ENCODE results near the gene PGLYRP4. TPM values are rescaled to one million over a fixed set of nuclear protein-coding genes. Genes with fewer than 3 reads are reported as not detected.
A peak's percentile ranks its signal among the peaks of the same experiment; 100 is the strongest.

The PGLYRP4 gene
- total RNA-seq, 1 experiment from 2014 or later, result not detected

DNA sequence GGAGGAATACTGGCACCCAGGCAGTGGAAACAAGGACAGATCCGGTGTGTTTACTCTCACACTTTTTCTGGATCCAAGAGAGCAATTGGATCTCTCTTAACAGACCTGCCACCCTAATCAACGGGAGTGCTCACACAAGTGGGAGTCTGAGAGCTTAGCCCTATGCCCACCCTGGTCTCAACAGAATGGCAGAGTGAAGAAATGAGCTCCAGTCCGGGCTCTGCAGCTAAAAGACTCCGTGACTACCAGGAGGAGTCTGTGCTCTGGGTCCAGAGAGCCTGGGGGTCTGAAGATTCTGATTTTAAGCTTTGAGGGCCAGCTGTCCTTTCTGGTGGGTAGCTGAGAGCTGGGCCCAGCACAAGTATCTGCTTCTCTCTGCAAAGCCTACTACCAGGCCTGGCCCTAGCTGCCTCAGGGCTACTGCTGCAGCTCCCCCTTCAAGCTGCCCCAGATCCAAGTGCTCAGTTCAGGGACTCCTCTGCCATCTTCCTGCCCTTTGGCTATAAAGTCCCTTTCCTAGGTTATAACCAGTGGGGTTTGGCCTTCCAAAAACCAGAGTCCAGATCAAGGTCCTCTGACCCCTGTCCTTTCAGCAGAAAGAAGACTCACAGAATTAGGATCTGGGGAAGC, 13.0 kb upstream of the PGLYRP4 start:
- in situ Hi-C loops (cut with HindIII; ENCODE audit: low pct_unique_long_range_greater_than_20kb, low sequenced_read_pairs), result loop anchor here (10.0 kb wide), 1 partner anchor 103 kb away; the partner anchor contains the start of gene S100A7
- DNase-seq (ENCODE audit: low read depth, low spot score), result no peak

GRCh38 chr1:153360592-153361479, 12.2 kb upstream of the PGLYRP4 start:
- no peak for DNase-seq (ENCODE audit: low read depth, low spot score)
- in situ Hi-C loops (cut with HindIII; ENCODE audit: low pct_unique_long_range_greater_than_20kb, low sequenced_read_pairs), result loop anchor here (10.0 kb wide), 1 partner anchor 104 kb away; the partner anchor contains the start of gene S100A7

DNA sequence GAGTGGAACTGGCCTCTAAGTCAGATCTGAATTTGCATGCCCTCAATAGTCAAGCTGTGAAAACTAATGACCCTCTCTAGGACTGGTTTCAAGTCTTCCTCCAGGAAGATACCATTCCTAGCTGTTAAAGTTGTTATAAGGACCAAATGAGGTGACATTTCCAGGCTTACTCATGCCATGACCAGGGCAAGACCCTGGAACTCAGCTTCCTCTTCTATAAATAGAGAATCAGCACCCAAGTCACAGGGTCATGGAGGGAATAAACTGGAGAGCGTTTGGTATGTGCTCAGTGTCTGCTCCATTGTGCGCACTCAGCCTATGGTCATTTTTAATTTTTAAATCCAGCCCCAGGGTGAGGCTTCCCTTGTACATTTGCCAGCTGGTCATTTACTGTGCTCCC, 11.5 kb upstream of the PGLYRP4 start:
- in situ Hi-C loops (cut with HindIII; ENCODE audit: low pct_unique_long_range_greater_than_20kb, low sequenced_read_pairs), result loop anchor here (10.0 kb wide), 1 partner anchor 105 kb away; the partner anchor contains the start of gene S100A7
- DNase-seq (ENCODE audit: low read depth, low spot score), result no peak

DNA sequence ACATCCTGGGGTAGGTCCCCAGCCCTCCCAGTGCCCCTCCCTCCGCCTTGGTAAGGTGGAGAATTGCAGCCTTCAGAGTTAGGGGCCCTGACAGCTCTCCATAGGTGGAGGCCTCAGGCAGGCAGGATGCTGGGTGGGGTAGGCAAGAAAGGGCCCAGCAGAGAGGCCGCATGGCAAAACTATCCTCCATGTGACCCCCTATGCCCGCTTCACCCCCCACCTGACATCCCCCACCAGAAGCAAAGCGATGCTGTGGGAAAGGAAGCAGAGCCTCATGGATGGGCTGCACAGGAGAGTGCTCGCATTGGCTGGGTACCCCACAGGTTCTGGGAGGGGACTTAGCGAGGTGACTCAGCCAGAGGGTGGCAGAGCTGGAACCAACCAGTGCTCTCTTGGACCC, 10.6 kb upstream of the PGLYRP4 start:
- no peak for DNase-seq (ENCODE audit: low read depth, low spot score)
- in situ Hi-C loops (cut with HindIII; ENCODE audit: low pct_unique_long_range_greater_than_20kb, low sequenced_read_pairs), result no loop called here

DNA sequence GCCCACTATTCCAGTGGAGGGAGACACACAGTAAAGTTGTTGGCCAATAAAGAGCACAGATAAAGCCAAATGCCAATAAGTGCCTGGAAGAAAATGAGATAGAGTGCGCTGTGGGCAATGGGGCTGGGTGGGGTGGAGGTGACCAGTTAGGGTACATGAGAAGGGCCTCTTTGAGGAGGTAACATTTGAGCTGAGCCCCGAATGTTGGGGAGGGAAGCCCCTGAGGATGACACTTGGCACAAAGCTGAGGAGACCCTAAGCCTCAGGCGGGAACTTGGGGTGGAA, 10.0 kb upstream of the PGLYRP4 start:
- in situ Hi-C loops (cut with HindIII; ENCODE audit: low pct_unique_long_range_greater_than_20kb, low sequenced_read_pairs), result no loop called here
- no peak for DNase-seq (ENCODE audit: low read depth, low spot score)

DNA sequence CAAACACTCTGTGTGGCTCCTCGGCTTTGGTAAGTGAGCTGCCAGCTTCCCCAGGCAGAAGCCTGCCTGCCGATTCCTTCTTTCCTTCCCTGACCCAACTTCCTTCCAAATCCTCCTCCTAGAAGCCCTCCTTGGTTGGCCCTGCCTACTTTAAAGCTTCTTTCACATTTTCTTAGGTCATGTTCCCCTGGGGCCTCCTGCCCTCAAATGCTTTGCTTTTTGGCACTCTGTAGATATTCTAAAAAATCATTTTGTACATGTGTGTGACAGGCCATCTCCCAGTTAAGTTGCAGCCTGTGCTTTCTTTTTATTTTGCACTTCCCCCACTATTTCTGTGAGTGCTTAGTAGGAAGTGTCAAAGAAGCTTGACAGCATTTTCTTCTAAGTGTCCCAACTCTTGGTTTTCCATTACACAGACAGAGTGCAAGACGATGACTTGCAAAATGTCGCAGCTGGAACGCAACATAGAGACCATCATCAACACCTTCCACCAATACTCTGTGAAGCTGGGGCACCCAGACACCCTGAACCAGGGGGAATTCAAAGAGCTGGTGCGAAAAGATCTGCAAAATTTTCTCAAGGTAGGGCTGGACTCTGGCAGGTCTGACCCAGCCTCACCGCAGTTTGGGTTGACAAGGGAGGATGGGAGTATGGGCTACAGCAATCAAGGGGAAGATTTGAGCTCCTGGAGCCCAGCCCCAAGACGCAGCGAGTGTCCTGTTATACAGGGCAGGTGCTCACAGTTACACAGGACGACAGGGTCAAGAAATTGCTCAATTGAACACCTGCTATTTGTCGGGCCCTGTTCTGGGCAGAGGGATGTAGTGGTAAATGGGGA, 9.4 kb upstream of the PGLYRP4 start, which contains the start of gene S100A9:
Gene S100A9, plus strand, starts transcription at position 2 of the 838 bp plus-strand sequence. Its CDS starts 430 bp downstream, at position 432.
- in situ Hi-C loops (cut with HindIII; ENCODE audit: low pct_unique_long_range_greater_than_20kb, low sequenced_read_pairs), result no loop called here

GRCh38 chr1:153357076-153357852, 8.6 kb upstream of the PGLYRP4 start:
- DNase-seq (ENCODE audit: low read depth, low spot score), result no peak
- in situ Hi-C loops (cut with HindIII; ENCODE audit: low pct_unique_long_range_greater_than_20kb, low sequenced_read_pairs), result no loop called here

More for the DNA sequence above, 9.4 kb upstream of the PGLYRP4 start, which contains the start of gene S100A9:
- DNase-seq (ENCODE audit: low read depth, low spot score), result no peak

- DNase-seq (ENCODE audit: low read depth, low spot score), result no peak
- in situ Hi-C loops (cut with HindIII; ENCODE audit: low pct_unique_long_range_greater_than_20kb, low sequenced_read_pairs), result no loop called here
These were observed 7.9 kb upstream of the PGLYRP4 start for GRCh38 chr1:153356392-153357075.

GRCh38 chr1:153355445-153356071, 6.9 kb upstream of the PGLYRP4 start:
- in situ Hi-C loops (cut with HindIII; ENCODE audit: low pct_unique_long_range_greater_than_20kb, low sequenced_read_pairs), result no loop called here
- peak; percentile 80 for DNase-seq (ENCODE audit: low read depth, low spot score)

- DNase-seq (ENCODE audit: low read depth, low spot score), result no peak
- in situ Hi-C loops (cut with HindIII; ENCODE audit: low pct_unique_long_range_greater_than_20kb, low sequenced_read_pairs), result no loop called here
These were observed 6.0 kb upstream of the PGLYRP4 start for GRCh38 chr1:153354515-153355193.

GRCh38 chr1:153353226-153353947, 4.7 kb upstream of the PGLYRP4 start:
- DNase-seq (ENCODE audit: low read depth, low spot score), result peak; percentile 44
- in situ Hi-C loops (cut with HindIII; ENCODE audit: low pct_unique_long_range_greater_than_20kb, low sequenced_read_pairs), result no loop called here

DNA sequence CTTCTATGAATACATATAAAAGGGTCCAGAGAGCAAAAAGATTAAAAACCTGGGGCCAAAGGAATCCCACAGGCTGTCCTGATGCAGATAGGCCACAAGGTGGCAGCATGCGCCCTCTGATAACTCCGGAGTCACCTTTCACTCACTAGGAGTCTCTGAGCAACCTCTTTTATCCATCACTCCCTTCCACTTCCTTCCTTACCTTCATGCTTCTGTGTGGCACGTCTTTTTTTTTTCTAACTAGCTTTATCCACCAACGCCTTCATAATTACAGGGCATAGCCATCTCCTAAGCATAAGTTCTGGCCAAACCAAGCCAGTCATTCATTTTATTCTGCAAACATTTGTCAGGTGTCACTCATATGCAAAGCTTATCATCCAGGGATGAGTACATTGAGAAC, 3.9 kb upstream of the PGLYRP4 start:
- DNase-seq (ENCODE audit: low read depth, low spot score), result peak; percentile 81
- in situ Hi-C loops (cut with HindIII; ENCODE audit: low pct_unique_long_range_greater_than_20kb, low sequenced_read_pairs), result no loop called here

DNA sequence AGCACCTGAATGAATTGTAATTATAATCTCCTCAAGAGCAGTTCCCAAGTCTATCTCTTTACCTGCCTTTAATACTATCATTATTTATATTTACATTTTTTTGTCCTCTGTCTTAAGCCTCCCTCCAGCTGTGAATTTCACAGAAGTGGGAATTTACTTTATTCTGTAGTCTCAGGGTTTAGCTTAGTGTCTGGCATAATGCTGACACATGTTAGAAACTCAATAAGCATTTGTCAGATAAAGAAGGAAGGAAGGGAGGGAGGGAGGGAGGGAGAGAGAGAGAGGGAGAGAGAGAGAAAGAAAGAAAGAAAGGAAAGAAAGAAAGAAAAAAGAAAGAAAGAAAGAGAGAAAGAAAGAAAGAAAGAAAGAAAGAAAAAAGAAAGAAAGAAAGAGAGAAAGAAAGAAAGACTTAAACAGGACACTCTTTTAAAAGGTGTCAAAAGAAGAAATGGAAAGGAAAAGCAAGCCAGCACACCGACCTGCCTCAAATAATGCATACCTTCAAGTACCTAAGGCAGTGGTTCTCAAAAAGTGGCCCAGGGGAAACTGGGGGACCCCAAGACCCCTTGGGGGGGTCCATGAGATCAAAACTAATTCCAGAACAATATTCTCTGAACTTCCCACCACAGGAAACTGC, 1.8 kb upstream of the PGLYRP4 start:
- in situ Hi-C loops (cut with HindIII; ENCODE audit: low pct_unique_long_range_greater_than_20kb, low sequenced_read_pairs), result no loop called here
- DNase-seq (ENCODE audit: low read depth, low spot score), result no peak

DNA sequence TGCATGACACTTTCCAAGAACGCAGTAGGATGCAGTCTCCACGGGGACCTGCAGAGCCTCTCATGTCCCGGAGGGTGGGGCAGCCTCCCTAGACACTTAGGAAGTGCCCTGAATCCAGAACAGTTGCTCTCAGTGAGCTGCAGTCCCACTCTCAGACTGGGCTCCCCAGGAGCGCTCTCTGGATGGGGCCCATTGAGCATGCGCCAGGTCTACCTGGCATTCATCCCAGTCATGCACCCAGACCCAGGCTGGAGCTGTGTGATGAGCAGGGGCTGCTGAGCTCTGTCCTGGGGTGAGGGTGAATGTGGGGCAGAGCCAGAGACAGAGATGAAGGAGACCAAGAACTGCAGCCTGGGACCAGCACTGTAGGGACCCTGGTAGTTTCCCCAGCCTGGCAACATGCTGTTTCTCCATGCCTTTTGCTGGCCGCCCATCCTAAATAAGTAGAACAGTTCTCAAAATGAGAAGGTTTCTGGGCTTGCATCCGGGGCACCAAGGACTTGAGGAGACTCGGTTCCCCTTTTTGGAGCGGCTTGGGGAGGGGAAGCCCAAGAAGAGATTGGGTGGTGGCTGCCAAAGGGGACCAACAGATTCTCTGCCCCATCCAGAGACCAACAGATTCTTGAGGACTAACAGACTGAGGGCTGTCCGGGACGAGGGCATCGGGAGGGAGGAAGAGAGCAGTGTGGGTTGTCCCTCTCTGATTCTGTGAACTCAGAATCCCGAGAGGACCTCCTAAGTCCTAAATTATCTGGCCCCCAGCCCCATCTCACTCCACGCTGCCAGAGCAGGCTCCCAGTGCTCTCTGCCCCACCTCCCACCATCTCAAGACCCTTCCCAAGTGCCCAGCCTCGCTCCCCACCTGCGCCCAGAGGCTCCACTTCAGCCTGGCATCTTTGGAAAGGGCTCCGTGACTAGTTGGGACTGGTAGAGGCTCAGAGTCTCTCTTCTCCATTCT, 1.0 kb upstream of the PGLYRP4 start:
- in situ Hi-C loops (cut with HindIII; ENCODE audit: low pct_unique_long_range_greater_than_20kb, low sequenced_read_pairs), result no loop called here

More for the DNA sequence above, 1.0 kb upstream of the PGLYRP4 start:
- no peak for DNase-seq (ENCODE audit: low read depth, low spot score)
